OCI-LY3 (cell line): ENCODE measurements around the gene ENPP3.

ENCODE experiments used
- H2AFZ ChIP-seq: fragments of 200-600, 300-600 bp; shearing (Covaris generic); 2 replicates; pipeline ENCODE4 v1.6.0; 2014; ENCODE audit warnings: antibody characterized with exemption, low read depth, low read length
- H3K27ac ChIP-seq: fragments of 200-600, 300-600 bp; sonication (generic); 2 replicates; pipeline ENCODE4 v1.5.1; 2014; ENCODE audit warnings: mild to moderate bottlenecking, low read length, moderate library complexity, mixed read lengths
- H3K27me3 ChIP-seq: fragments of 200-600, 300-600 bp; sonication (generic); 2 replicates; pipeline ENCODE4 v1.6.1; 2014; ENCODE audit warnings: low read depth, low read length, mixed read lengths
- H3K36me3 ChIP-seq: fragments of 200-600, 300-600 bp; sonication (generic); replicated peaks from 2 replicates; pipeline ENCODE3; 2014; ENCODE audit warnings: low read depth, low read length, mixed read lengths
- H3K4me1 ChIP-seq: fragments of 300-600, 200-600 bp; sonication (generic); 2 replicates; pipeline ENCODE4 v1.6.1; 2014; ENCODE audit warnings: low read length, mixed read lengths
- H3K4me2 ChIP-seq: fragments of 200-600, 300-600 bp; sonication (generic); 2 replicates; pipeline ENCODE4 v1.6.1; 2014; ENCODE audit warnings: low read length, mixed read lengths
- H3K4me3 ChIP-seq: fragments of 300-600, 200-600 bp; sonication (generic); 2 replicates; pipeline ENCODE4 v1.5.1; 2014; ENCODE audit warnings: antibody characterized with exemption, mild to moderate bottlenecking, low read length, moderate library complexity
- H3K79me2 ChIP-seq: fragments of 300-600, 200-600 bp; shearing (Covaris generic); 2 replicates; pipeline ENCODE4 v1.6.1; 2014; ENCODE audit warnings: mild to moderate bottlenecking, low read length, mixed read lengths
- H3K9ac ChIP-seq: fragments of 300-600, 200-600 bp; shearing (Covaris generic); 2 replicates; pipeline ENCODE4 v1.6.0; 2014; ENCODE audit warnings: mild to moderate bottlenecking, low read length, moderate library complexity
- H3K9me3 ChIP-seq: fragments of 200-600, 300-600 bp; shearing (Covaris generic); 2 replicates; pipeline ENCODE4 v1.6.1; 2014; ENCODE audit warnings: low read length, mixed read lengths; ENCODE audit not compliant: insufficient read depth
- H4K20me1 ChIP-seq: fragments of 200-600, 300-600 bp; sonication (generic); 2 replicates; pipeline ENCODE4 v1.6.1; 2016; ENCODE audit warnings: low read length, mixed read lengths; ENCODE audit not compliant: insufficient read depth
- CTCF ChIP-seq: fragments of 200-600, 300-600 bp; sonication (generic); IDR thresholded peaks from 2 replicates; pipeline ENCODE4 v1.5.1; 2014; ENCODE audit warnings: antibody characterized with exemption, low read length, low read depth
- EZH2phosphoT487 ChIP-seq: fragments of 200-600 bp; shearing (Covaris generic); IDR thresholded peaks from 2 replicates; pipeline ENCODE4 v1.6.1; 2018; ENCODE audit warnings: antibody characterized with exemption, mixed run types, low read depth

Gene ENPP3

GRCh38 chr6:131640100-131640499 is 3.0 kb downstream of the ENPP3 start:
- Histone ChIP-seq H3K9ac (no peak overlapping the region), H3K36me3 (no peaks in the 10 kb centered on the region), H3K4me1 (no peaks in the 10 kb centered on the region), H2AFZ (no peak overlapping the region), H3K27me3 (no peaks in the 10 kb centered on the region), H3K4me2 (no peak overlapping the region), H4K20me1 (no peaks in the 10 kb centered on the region), H3K27ac (no peak overlapping the region), H3K4me3 (no peak overlapping the region), H3K79me2 (no peaks in the 10 kb centered on the region), H3K9me3 (no peaks in the 10 kb centered on the region)
- TF ChIP-seq CTCF (no peak), EZH2phosphoT487 (no peak)

GRCh38 chr6:131640576-131640975 is 3.5 kb downstream of the ENPP3 start:
- Histone ChIP-seq H4K20me1 (no peaks in the 10 kb centered on the region), H3K27ac (no peak overlapping the region), H3K27me3 (no peaks in the 10 kb centered on the region), H3K4me3 (no peak overlapping the region), H3K4me1 (no peaks in the 10 kb centered on the region), H3K9ac (no peak overlapping the region), H3K36me3 (no peaks in the 10 kb centered on the region), H3K4me2 (no peak overlapping the region), H2AFZ (no peak overlapping the region), H3K79me2 (no peaks in the 10 kb centered on the region), H3K9me3 (no peaks in the 10 kb centered on the region)
- TF ChIP-seq EZH2phosphoT487 (no peak), CTCF (no peak)

- no peaks in the 10 kb centered on the region for H3K36me3 ChIP-seq
- H2AFZ ChIP-seq, result no peak overlapping the region
- TF ChIP-seq CTCF, result no peak
- no peak for TF ChIP-seq EZH2phosphoT487
- no peaks in the 10 kb centered on the region for H3K27me3 ChIP-seq
- H3K4me3 ChIP-seq, result no peak overlapping the region
- H3K27ac ChIP-seq, result no peak overlapping the region
- no peak overlapping the region for H3K9ac ChIP-seq
- no peaks in the 10 kb centered on the region for H3K4me1 ChIP-seq
- no peaks in the 10 kb centered on the region for H4K20me1 ChIP-seq
- H3K79me2 ChIP-seq, result no peaks in the 10 kb centered on the region
- H3K4me2 ChIP-seq, result no peak overlapping the region
- H3K9me3 ChIP-seq, result no peaks in the 10 kb centered on the region
Measured at GRCh38 chr6:131641554-131641953, 4.5 kb downstream of the ENPP3 start.

- H4K20me1 ChIP-seq, result no peaks in the 10 kb centered on the region
- no peak overlapping the region for H3K27ac ChIP-seq
- no peaks in the 10 kb centered on the region for H3K36me3 ChIP-seq
- no peaks in the 10 kb centered on the region for H3K27me3 ChIP-seq
- no peaks in the 10 kb centered on the region for H3K9me3 ChIP-seq
- H3K4me2 ChIP-seq, result no peak overlapping the region
- TF ChIP-seq EZH2phosphoT487, result no peak
- no peak for TF ChIP-seq CTCF
- no peak overlapping the region for H3K4me3 ChIP-seq
- H3K4me1 ChIP-seq, result no peaks in the 10 kb centered on the region
- no peak overlapping the region for H3K9ac ChIP-seq
- H2AFZ ChIP-seq, result no peak overlapping the region
- H3K79me2 ChIP-seq, result no peaks in the 10 kb centered on the region
Measured at GRCh38 chr6:131642565-131642964, 5.5 kb downstream of the ENPP3 start.
